Ovary (tissue), 3 donors: ENCODE results near the gene CPVL.

Experiments
- POLR2A ChIP-seq: fragments of 450-650 bp; IDR thresholded peaks from one replicate; pipeline ENCODE4 v1.6.1; 2017; ENCODE audit warnings: antibody characterized with exemption, mild to moderate bottlenecking, moderate library complexity
- TF ChIP-seq, protein P1 (sequence below), 3 donors: fragments of 450-650 bp in 2 of 3; fragments of 200-600 bp in 1 of 3; IDR thresholded peaks; one replicate each; pipeline versions ENCODE4 v1.5.1 to v1.8.0; 2016 to 2022; ENCODE audit warnings: antibody characterized with exemption in 3 of 3, mild to moderate bottlenecking in 1 of 3
- donor health status: DM: no; HTN: no; CAD: no.

DNA sequence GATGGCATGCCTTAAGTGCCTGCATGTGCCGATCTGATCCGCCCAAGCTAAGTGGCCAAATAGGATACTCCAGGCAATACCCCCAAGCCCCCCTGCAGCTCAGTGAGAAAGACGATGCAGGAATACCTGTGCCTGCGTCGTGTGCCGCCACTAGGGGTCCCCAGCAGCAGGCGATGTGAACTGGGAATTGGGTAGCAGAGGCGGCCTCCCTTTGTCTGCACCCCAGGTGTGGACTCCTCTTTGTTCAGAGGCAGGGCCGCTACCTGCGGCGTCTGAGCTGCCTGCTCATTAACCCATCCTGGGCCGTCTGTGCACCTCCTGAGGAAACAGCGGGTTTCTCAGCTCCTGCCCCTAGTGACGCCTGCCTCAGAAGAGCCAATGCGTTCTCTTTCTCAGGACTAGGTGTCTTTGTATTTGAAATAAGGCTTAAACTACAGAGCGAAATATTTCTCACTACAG, 43.4 kb upstream of the CPVL start:
- TF ChIP-seq, protein P1, sequence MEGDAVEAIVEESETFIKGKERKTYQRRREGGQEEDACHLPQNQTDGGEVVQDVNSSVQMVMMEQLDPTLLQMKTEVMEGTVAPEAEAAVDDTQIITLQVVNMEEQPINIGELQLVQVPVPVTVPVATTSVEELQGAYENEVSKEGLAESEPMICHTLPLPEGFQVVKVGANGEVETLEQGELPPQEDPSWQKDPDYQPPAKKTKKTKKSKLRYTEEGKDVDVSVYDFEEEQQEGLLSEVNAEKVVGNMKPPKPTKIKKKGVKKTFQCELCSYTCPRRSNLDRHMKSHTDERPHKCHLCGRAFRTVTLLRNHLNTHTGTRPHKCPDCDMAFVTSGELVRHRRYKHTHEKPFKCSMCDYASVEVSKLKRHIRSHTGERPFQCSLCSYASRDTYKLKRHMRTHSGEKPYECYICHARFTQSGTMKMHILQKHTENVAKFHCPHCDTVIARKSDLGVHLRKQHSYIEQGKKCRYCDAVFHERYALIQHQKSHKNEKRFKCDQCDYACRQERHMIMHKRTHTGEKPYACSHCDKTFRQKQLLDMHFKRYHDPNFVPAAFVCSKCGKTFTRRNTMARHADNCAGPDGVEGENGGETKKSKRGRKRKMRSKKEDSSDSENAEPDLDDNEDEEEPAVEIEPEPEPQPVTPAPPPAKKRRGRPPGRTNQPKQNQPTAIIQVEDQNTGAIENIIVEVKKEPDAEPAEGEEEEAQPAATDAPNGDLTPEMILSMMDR (IDR thresholded peaks at IDR 0.05) = peak; percentile 63 to 66 (median 64)
- no peak for TF ChIP-seq POLR2A
